H1 (cell line): Measurements from ENCODE around the gene TNNT3. TPM values are rescaled to one million over a fixed set of nuclear protein-coding genes. Genes with fewer than 3 reads are reported as not detected.

Experiments used
- CTCF ChIA-PET: fragments of 300-600 bp; sonication (Branson Sonifier 250); formaldehyde crosslinking; loops from one replicate; lab custom pipeline; 2021; ENCODE audit not compliant: partially characterized antibody; lab: Charles Lee
- POLR2A ChIA-PET: fragments of 300-600 bp; sonication (Branson Sonifier 250); formaldehyde crosslinking; loops from one replicate; lab custom pipeline; 2021; ENCODE audit warnings: inconsistent platforms; ENCODE audit not compliant: partially characterized antibody; lab: Charles Lee
- DNase-seq, 2 experiments: peaks; one replicate each; pipeline versions ENCODE4 v3.0.0 to v3.0.0-alpha.2; 2010 to 2022; ENCODE audit warnings: low spot score in 2 of 2, low read depth in 1 of 2, mixed read lengths in 1 of 2
- FAIRE-seq: peaks from 2 replicates; lab custom pipeline; 2011; peaks lifted over from hg19 to GRCh38; lab: Jason Lieb, UNC
- H2AFZ ChIP-seq: 2 replicates; pipeline ENCODE4 v1.8.1; 2012; ENCODE audit warnings: low read length, inconsistent platforms
- H2AK5ac ChIP-seq: 2 replicates; pipeline ENCODE4 v1.6.1; 2013; ENCODE audit warnings: low read depth, low read length
- H2BK120ac ChIP-seq: replicated peaks from 2 replicates; pipeline ENCODE3; 2013; ENCODE audit warnings: low read depth, low read length, inconsistent platforms
- H2BK12ac ChIP-seq: 2 replicates; pipeline ENCODE4 v1.6.1; 2013; ENCODE audit warnings: low read depth, low read length
- H2BK15ac ChIP-seq: 2 replicates; pipeline ENCODE4 v1.6.1; 2013; ENCODE audit warnings: low read length
- H2BK20ac ChIP-seq: 2 replicates; pipeline ENCODE4 v1.6.1; 2013; ENCODE audit warnings: low read length
- H2BK5ac ChIP-seq: 2 replicates; pipeline ENCODE4 v1.6.1; 2013; ENCODE audit warnings: low read depth, low read length
- H3K14ac ChIP-seq: 2 replicates; pipeline ENCODE4 v1.6.1; 2013; ENCODE audit warnings: inconsistent platforms; ENCODE audit not compliant: insufficient read length
- H3K18ac ChIP-seq: 2 replicates; pipeline ENCODE4 v1.6.1; 2013; ENCODE audit warnings: low read length; ENCODE audit errors: extremely low read depth
- H3K23ac ChIP-seq: 2 replicates; pipeline ENCODE4 v1.6.1; 2013; ENCODE audit warnings: inconsistent platforms; ENCODE audit not compliant: insufficient read length
- H3K23me2 ChIP-seq: 2 replicates; pipeline ENCODE4 v1.6.1; 2013; ENCODE audit warnings: low read depth, low read length
- H3K27ac ChIP-seq: 2 replicates; pipeline ENCODE4 v1.6.1; 2011; ENCODE audit warnings: low read depth, low read length, inconsistent platforms
- H3K27me3 ChIP-seq, 4 experiments: replicated peaks in 1 of 4; 1 replicate in 1 of 4; 2 replicates in 3 of 4; pipeline versions ENCODE4 v1.6.1 to v1.8.1; 2011 to 2013; ENCODE audit warnings: low read length in 3 of 4, mild to moderate bottlenecking in 3 of 4, inconsistent platforms in 2 of 4, mixed read lengths in 2 of 4, moderate library complexity in 1 of 4; ENCODE audit not compliant: control insufficient read depth in 3 of 4, insufficient read depth in 3 of 4; ENCODE audit errors: extremely low read depth in 1 of 4
- H3K36me3 ChIP-seq, 4 experiments: 2 replicates each; pipeline versions ENCODE4 v1.6.1 to v1.8.1; 2011 to 2013; ENCODE audit warnings: mild to moderate bottlenecking in 4 of 4, low read length in 3 of 4, moderate library complexity in 2 of 4, control low read depth in 1 of 4, inconsistent platforms in 1 of 4; ENCODE audit not compliant: insufficient read depth in 4 of 4, control insufficient read depth in 2 of 4
- H3K4ac ChIP-seq: replicated peaks from 2 replicates; pipeline ENCODE3; 2013; ENCODE audit warnings: low read length, low read depth, mixed read lengths, inconsistent platforms; ENCODE audit not compliant: insufficient read length
- H3K4me1 ChIP-seq, 4 experiments: replicated peaks in 1 of 4; 1 replicate in 1 of 4; 2 replicates in 3 of 4; pipeline versions ENCODE4 v1.6.1 to v1.8.1; 2011 to 2013; ENCODE audit warnings: low read length in 3 of 4, inconsistent platforms in 2 of 4, mixed read lengths in 1 of 4; ENCODE audit not compliant: insufficient read depth in 4 of 4, control insufficient read depth in 3 of 4
- H3K4me2 ChIP-seq, 2 experiments: 2 replicates each; pipeline versions ENCODE4 v1.6.1 to v1.8.1; 2011 to 2013; ENCODE audit warnings: low read depth in 2 of 2, low read length in 2 of 2, control low read depth in 1 of 2, inconsistent platforms in 1 of 2, mild to moderate bottlenecking in 1 of 2; ENCODE audit not compliant: insufficient read depth in 1 of 2
- H3K4me3 ChIP-seq, 4 experiments: fragments of 200-600, 300-600 bp in 1 of 4; sonication (generic), shearing (Covaris generic), sonication (Bioruptor Twin) in 1 of 4; 2 replicates each; pipeline versions ENCODE4 v1.5.1 to v1.8.1; 2011 to 2016; ENCODE audit warnings: low read length in 4 of 4, low read depth in 3 of 4, control low read depth in 2 of 4, inconsistent platforms in 2 of 4, mild to moderate bottlenecking in 2 of 4, mixed read lengths in 1 of 4, moderate library complexity in 1 of 4; ENCODE audit not compliant: insufficient read depth in 2 of 4; ENCODE audit errors: extremely low read depth in 1 of 4
- H3K56ac ChIP-seq: replicated peaks from 2 replicates; pipeline ENCODE3; 2013; ENCODE audit warnings: low read depth, mild to moderate bottlenecking, mixed read lengths, low read length, inconsistent platforms; ENCODE audit not compliant: insufficient read length
- H3K79me1 ChIP-seq: 2 replicates; pipeline ENCODE4 v1.6.1; 2013; ENCODE audit warnings: low read depth, low read length, control low read depth
- H3K79me2 ChIP-seq, 2 experiments: 2 replicates each; pipeline versions ENCODE4 v1.6.1 to v1.8.1; 2012 to 2013; ENCODE audit warnings: low read length in 2 of 2, mild to moderate bottlenecking in 2 of 2, inconsistent platforms in 1 of 2; ENCODE audit not compliant: insufficient read depth in 2 of 2, control insufficient read depth in 1 of 2
- H3K9ac ChIP-seq, 4 experiments: replicated peaks in 1 of 4; 1 replicate in 1 of 4; 2 replicates in 3 of 4; pipeline versions ENCODE4 v1.6.1 to v1.8.1; 2011 to 2013; ENCODE audit warnings: low read depth in 3 of 4, low read length in 3 of 4, control low read depth in 2 of 4, mild to moderate bottlenecking in 2 of 4, moderate library complexity in 2 of 4, inconsistent platforms in 1 of 4; ENCODE audit errors: extremely low read depth in 1 of 4
- H3K9me3 ChIP-seq, 2 experiments: 2 replicates each; pipeline versions ENCODE4 v1.6.1 to v1.8.1; 2012 to 2013; ENCODE audit warnings: mild to moderate bottlenecking in 2 of 2, moderate library complexity in 2 of 2, control low read depth in 1 of 2, inconsistent platforms in 1 of 2, low read depth in 1 of 2, low read length in 1 of 2, mixed read lengths in 1 of 2; ENCODE audit not compliant: insufficient read depth in 2 of 2
- H4K20me1 ChIP-seq, 2 experiments: replicated peaks in 1 of 2; 2 replicates each; pipeline versions ENCODE3 to v1.8.1; 2011 to 2013; ENCODE audit warnings: inconsistent platforms in 2 of 2, low read length in 2 of 2, mild to moderate bottlenecking in 1 of 2; ENCODE audit not compliant: insufficient read depth in 2 of 2, control insufficient read depth in 1 of 2
- H4K5ac ChIP-seq: 2 replicates; pipeline ENCODE4 v1.6.1; 2013; ENCODE audit warnings: low read length, low read depth, mixed read lengths, inconsistent platforms; ENCODE audit not compliant: insufficient read length
- H4K8ac ChIP-seq: 2 replicates; pipeline ENCODE4 v1.8.0; 2013; ENCODE audit warnings: mild to moderate bottlenecking, moderate library complexity, low read length, inconsistent platforms; ENCODE audit not compliant: insufficient read depth; ENCODE audit errors: extremely low read depth
- H4K91ac ChIP-seq: replicated peaks from 2 replicates; pipeline ENCODE3; 2013; ENCODE audit warnings: low read length, mixed read lengths, inconsistent platforms; ENCODE audit not compliant: insufficient read length
- CEBPB ChIP-seq: IDR thresholded peaks from 2 replicates; pipeline ENCODE4 v1.6.1; 2012; ENCODE audit warnings: low read depth, low read length
- CHD2 ChIP-seq: IDR thresholded peaks from 2 replicates; pipeline ENCODE4 v1.6.1; 2012; ENCODE audit warnings: low read length, improper control_type of control experiment
- KDM5A ChIP-seq: fragments of 200-600 bp; IDR thresholded peaks from 2 replicates; pipeline ENCODE4 v1.7.1; 2012; ENCODE audit warnings: mild to moderate bottlenecking, low read length, inconsistent platforms, mixed read lengths
- NANOG ChIP-seq: IDR thresholded peaks from 2 replicates; pipeline ENCODE4 v1.6.1; 2011; ENCODE audit warnings: low read length, low read depth, mild to moderate bottlenecking, inconsistent platforms; ENCODE audit not compliant: insufficient read depth, poor library complexity, severe bottlenecking
- POU5F1 ChIP-seq: IDR thresholded peaks from 2 replicates; pipeline ENCODE4 v1.6.1; 2011; ENCODE audit warnings: low read depth, mild to moderate bottlenecking, low read length, moderate library complexity
- RNF2 ChIP-seq: fragments of 200-900, 300-1000 bp; sonication (generic); IDR thresholded peaks from 2 replicates; pipeline ENCODE4 v1.7.1; 2016; ENCODE audit warnings: borderline replicate concordance, low read depth, mild to moderate bottlenecking, antibody characterized with exemption, low read length; ENCODE audit not compliant: poor library complexity, severe bottlenecking; ENCODE audit errors: missing control alignments
- SIN3A ChIP-seq, 2 experiments: IDR thresholded peaks in 1 of 2; conservative IDR thresholded peaks in 1 of 2; 2 replicates each; pipeline ENCODE4 v1.6.1; 2011 to 2012; ENCODE audit warnings: low read length in 2 of 2, improper control_type of control experiment in 1 of 2, low read depth in 1 of 2, mild to moderate bottlenecking in 1 of 2
- SP2 ChIP-seq: IDR thresholded peaks from 2 replicates; pipeline ENCODE4 v1.6.1; 2012; ENCODE audit warnings: mild to moderate bottlenecking, low read length, inconsistent platforms
- SRF ChIP-seq: IDR thresholded peaks from 2 replicates; pipeline ENCODE4 v1.6.1; 2011; ENCODE audit warnings: mild to moderate bottlenecking, low read depth, low read length, moderate library complexity
- TAF1 ChIP-seq: IDR thresholded peaks from 2 replicates; pipeline ENCODE4 v1.6.1; 2011; ENCODE audit warnings: mild to moderate bottlenecking, low read depth, low read length
- USF2 ChIP-seq: IDR thresholded peaks from 2 replicates; pipeline ENCODE4 v1.6.1; 2011; ENCODE audit warnings: low read length, improper control_type of control experiment
- WGBS, 2 experiments: shearing (Covaris generic) in 1 of 2; methylation state at CpG; one replicate each; pipeline versions ENCODE4 v1.1.6 to v1.1.7; 2013 to 2015; ENCODE audit warnings: low lambda C conversion rate in 2 of 2, mixed read lengths in 2 of 2, inconsistent platforms in 1 of 2, low coverage in 1 of 2, missing lambda C conversion rate in 1 of 2; ENCODE audit not compliant: insufficient replicate concordance in 2 of 2, insufficient coverage in 1 of 2, insufficient read length in 1 of 2; ENCODE audit errors: extremely low coverage in 1 of 2, missing lambda C conversion rate in 1 of 2; 5-methylcytosine and 5-hydroxymethylcytosine counted together
- polyA plus RNA-seq, 7 experiments: library from polyadenylated mRNA; depleted of rRNA in 3 of 7; stranded (reverse) in 5 of 7; unstranded in 2 of 7; fragments of >200 nt in 5 of 7; fragments of 200-250 nt in 2 of 7; gene quantifications; 1 replicate in 5 of 7; 2 replicates in 1 of 7; 4 replicates in 1 of 7; pipeline versions ENCODE4 v1.2.1 to v1.2.3, GENCODE V29; 2011 to 2013; ENCODE audit warnings: missing spikeins in 2 of 7, mixed read lengths in 2 of 7
- total RNA-seq: library from RNA; stranded (reverse); fragmentation: NEBNext Ultra II Directional; extraction: Animal tissue kit (Norgen Biotek cat#: 25700); gene quantifications from 2 replicates; pipeline ENCODE4 v1.2.1, GENCODE V29; 2021

The TNNT3 gene
- total and polyA plus RNA-seq, 2 of the 8 experiments (the other 6 are each of a cell fraction or from before 2014, with no cell fraction given) = not detected

- 87% methylated on average over 21 of the region's 33 CpGs; no CpG with 5 or more reads in 1 of the 2 experiments for WGBS, 2 experiments
- Histone ChIP-seq H3K4me1 (no peaks in the 10 kb centered on the region), H2AFZ (no peak overlapping the region; the same call in 1 of the 2 replicates), H3K18ac (no peak overlapping the region), H2AK5ac (no peak overlapping the region), H4K91ac (no peak overlapping the region), H4K5ac (no peak overlapping the region), H3K4me2 (no peak overlapping the region), H3K14ac (no peak overlapping the region), H4K20me1 (peaks cover 0 to 4% of the 10 kb centered on the region in 2 experiments), H3K4ac (no peak overlapping the region), H3K36me3 (no peaks in the 10 kb centered on the region), H3K27ac (no peak overlapping the region), H4K8ac (peak overlapping the region; percentile 83), H3K23me2 (peaks cover 23% of the 10 kb centered on the region; the same call in 1 of the 2 replicates), H2BK12ac (no peak overlapping the region), H3K9ac (no peak overlapping the region), H3K9me3 (no peaks in the 10 kb centered on the region), H3K56ac (no peak overlapping the region), H3K23ac (no peak overlapping the region), H3K27me3 (no peaks in the 10 kb centered on the region), H2BK15ac (no peak overlapping the region), H2BK5ac (no peak overlapping the region), H3K4me3 (no peak overlapping the region), H3K79me2 (no peaks in the 10 kb centered on the region), H3K79me1 (no peaks in the 10 kb centered on the region), H2BK20ac (no peak overlapping the region), H2BK120ac (no peak overlapping the region)
- CTCF ChIA-PET = interaction anchor here (0.5 to 4.0 kb wide), 8 partner anchors 8 to 260 kb away, joined by 3 to 39 read pairs (median 16); partner anchors contain the start of gene TNNT3
- POLR2A ChIA-PET = no interaction called here
- DNase-seq (no peak), FAIRE-seq (no peak)
- no peak for TF ChIP-seq KDM5A
- no peak for TF ChIP-seq RNF2
- no peak for TF ChIP-seq SP2
- TF ChIP-seq POU5F1 = no peak
- TF ChIP-seq SIN3A (conservative IDR thresholded peaks at IDR 0.05 in 1 of 2, IDR thresholded peaks at IDR 0.05 in 1 of 2; ENCODE audit: low read depth in 1 of 2, low read length in 2 of 2) = no peak
- no peak for TF ChIP-seq TAF1
- no peak for TF ChIP-seq USF2
- no peak for TF ChIP-seq CEBPB
- TF ChIP-seq CHD2 = no peak
- no peak for TF ChIP-seq SRF
- no peak for TF ChIP-seq NANOG
These were observed 29.3 kb upstream of the TNNT3 start for GRCh38 chr11:1889941-1890855.
